ENCODE results near the gene SMC1B. TPM values are rescaled to one million over a fixed set of nuclear protein-coding genes. Genes with fewer than 3 reads are reported as not detected.

The SMC1B gene
- total RNA-seq, 1 experiment from 2014 or later, result not detected

DNA sequence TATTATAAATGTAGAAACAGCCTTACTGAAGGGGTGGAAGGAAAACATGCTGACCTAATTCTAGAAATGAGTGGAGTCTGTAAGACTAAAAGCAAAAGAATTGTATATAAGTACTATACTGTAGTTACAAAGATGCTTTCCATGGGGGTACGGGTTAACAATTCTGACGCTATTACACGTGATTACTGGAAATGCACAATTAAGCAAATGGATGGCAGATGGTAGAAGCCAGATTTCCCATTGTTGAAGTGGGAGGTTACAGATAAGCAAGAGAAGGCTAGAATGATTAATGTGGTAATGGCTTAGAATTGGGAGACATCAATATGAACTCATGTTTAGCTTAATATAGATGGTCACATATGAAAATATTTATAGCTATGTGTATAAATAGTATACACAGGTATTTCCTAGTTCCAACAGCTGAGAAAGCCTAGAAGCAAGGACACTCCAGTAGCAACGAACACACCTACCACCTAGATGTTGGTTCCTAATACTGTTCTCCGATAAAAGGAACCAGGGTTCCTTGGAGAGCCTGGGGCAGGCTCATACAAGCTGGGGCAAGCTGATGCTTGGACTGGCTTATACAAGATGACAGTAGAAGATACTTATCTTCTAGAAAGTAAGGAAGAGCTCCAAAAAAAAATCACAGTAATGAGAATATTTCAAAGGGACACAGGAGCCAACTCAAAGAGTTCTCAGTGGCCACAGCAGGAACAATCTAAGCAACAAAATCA is 13.5 kb downstream of the SMC1B start:
- CTCF ChIA-PET, result interaction anchor here (0.6 kb wide), 1 partner anchor 35 kb away, joined by 4 read pairs; no protein-coding TSS in a partner anchor
- Mint-ChIP-seq H3K36me3 (ENCODE audit: insufficient read depth, unreplicated experiment) (no peaks in the 10 kb centered on the region), H3K27ac (ENCODE audit: unreplicated experiment) (no peak overlapping the region), H3K9me3 (ENCODE audit: low read depth, unreplicated experiment) (no peaks in the 10 kb centered on the region), H3K4me1 (ENCODE audit: low read depth, unreplicated experiment) (no peaks in the 10 kb centered on the region), H3K4me3 (ENCODE audit: low read depth, unreplicated experiment) (no peak overlapping the region), H3K27me3 (ENCODE audit: unreplicated experiment) (peaks cover 43% of the 10 kb centered on the region)
- no TSS peak for BruUV-seq (replicated peaks)
- intact Hi-C loops (cut with micrococcal nuclease; ENCODE audit: unreplicated experiment), result no loop called here
- TF ChIP-seq, protein P1, sequence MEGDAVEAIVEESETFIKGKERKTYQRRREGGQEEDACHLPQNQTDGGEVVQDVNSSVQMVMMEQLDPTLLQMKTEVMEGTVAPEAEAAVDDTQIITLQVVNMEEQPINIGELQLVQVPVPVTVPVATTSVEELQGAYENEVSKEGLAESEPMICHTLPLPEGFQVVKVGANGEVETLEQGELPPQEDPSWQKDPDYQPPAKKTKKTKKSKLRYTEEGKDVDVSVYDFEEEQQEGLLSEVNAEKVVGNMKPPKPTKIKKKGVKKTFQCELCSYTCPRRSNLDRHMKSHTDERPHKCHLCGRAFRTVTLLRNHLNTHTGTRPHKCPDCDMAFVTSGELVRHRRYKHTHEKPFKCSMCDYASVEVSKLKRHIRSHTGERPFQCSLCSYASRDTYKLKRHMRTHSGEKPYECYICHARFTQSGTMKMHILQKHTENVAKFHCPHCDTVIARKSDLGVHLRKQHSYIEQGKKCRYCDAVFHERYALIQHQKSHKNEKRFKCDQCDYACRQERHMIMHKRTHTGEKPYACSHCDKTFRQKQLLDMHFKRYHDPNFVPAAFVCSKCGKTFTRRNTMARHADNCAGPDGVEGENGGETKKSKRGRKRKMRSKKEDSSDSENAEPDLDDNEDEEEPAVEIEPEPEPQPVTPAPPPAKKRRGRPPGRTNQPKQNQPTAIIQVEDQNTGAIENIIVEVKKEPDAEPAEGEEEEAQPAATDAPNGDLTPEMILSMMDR (IDR thresholded peaks at IDR 0.05; ENCODE audit: unreplicated experiment), result no peak
- DNase-seq, result no peak

DNA sequence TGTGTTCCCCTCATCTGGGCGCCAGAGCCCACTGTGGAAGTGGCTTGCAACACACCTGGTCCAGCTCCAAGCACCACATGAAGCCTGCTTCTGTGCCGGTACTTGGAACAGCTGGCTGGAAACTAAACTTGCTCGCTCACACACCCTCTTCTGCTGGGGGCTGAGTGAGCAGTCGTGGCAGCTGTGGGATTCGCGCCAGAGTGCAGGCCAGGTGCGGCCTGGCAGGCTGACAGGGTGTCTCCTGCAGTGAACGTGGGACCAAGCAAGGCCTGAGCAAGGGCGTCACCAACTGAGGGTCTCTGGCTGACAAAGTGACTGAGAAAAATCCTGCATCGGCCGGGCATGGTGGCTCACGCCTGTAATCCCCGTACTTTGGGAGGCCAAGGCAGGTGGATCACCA is 15.2 kb downstream of the SMC1B start:
- TF ChIP-seq, protein P1 (IDR thresholded peaks at IDR 0.05; ENCODE audit: unreplicated experiment), result no peak
- no TSS peak for BruUV-seq (replicated peaks)
- no peaks in the 10 kb centered on the region for H3K9me3 Mint-ChIP-seq (ENCODE audit: low read depth, unreplicated experiment)
- DNase-seq, result no peak
- H3K27ac Mint-ChIP-seq (ENCODE audit: unreplicated experiment), result no peak overlapping the region
- intact Hi-C loops (cut with micrococcal nuclease; ENCODE audit: unreplicated experiment), result no loop called here
- H3K4me1 Mint-ChIP-seq (ENCODE audit: low read depth, unreplicated experiment), result no peaks in the 10 kb centered on the region
- CTCF ChIA-PET, result no interaction called here
- H3K36me3 Mint-ChIP-seq (ENCODE audit: insufficient read depth, unreplicated experiment), result no peaks in the 10 kb centered on the region
- H3K27me3 Mint-ChIP-seq (ENCODE audit: unreplicated experiment), result peaks cover 47% of the 10 kb centered on the region
- H3K4me3 Mint-ChIP-seq (ENCODE audit: low read depth, unreplicated experiment), result no peak overlapping the region

DNA sequence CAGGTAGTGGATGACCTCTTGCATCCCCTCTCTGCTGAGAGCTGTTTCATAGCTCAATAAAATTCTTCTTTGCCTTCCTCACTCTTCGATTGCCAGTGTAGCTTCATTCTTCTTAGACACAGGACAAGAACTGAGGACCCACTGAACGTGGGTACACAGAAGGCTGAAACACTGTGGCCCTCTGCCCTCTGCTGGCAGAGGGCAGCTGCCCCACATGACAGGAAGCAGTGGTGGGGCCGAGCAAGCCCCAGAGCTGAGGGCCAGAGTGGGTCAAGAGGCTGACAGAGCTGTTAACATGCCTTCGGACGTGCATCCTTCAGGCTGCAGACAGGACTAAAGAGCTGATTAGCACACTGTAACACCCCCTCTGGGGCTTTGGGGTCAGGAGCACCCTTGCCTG is 15.6 kb downstream of the SMC1B start:
- no peak for DNase-seq
- CTCF ChIA-PET, result no interaction called here
- Mint-ChIP-seq H3K4me3 (ENCODE audit: low read depth, unreplicated experiment) (no peak overlapping the region), H3K27ac (ENCODE audit: unreplicated experiment) (no peak overlapping the region), H3K4me1 (ENCODE audit: low read depth, unreplicated experiment) (no peaks in the 10 kb centered on the region), H3K36me3 (ENCODE audit: insufficient read depth, unreplicated experiment) (no peaks in the 10 kb centered on the region), H3K9me3 (ENCODE audit: low read depth, unreplicated experiment) (no peaks in the 10 kb centered on the region), H3K27me3 (ENCODE audit: unreplicated experiment) (peaks cover 49% of the 10 kb centered on the region)
- TF ChIP-seq, protein P1 (IDR thresholded peaks at IDR 0.05; ENCODE audit: unreplicated experiment), result no peak
- BruUV-seq (replicated peaks), result no TSS peak
- intact Hi-C loops (cut with micrococcal nuclease; ENCODE audit: unreplicated experiment), result no loop called here

DNA sequence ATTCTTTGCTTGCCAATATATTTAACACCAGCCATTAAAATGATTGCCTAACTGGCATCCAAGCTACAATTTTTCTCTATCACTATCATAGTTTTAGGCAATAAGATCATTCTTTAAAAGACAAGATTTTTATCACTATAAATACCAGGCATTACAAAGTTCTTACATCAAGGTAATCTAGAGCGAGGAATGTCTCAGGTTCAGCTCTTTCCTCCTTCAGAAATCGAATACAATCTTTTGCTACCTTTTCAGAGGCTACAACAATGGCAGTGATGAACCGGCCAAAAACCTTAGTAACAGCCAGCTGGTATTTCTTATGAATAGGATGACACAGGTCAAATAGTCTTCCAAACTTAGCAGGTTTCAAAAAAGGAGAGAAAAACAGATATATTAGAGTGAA is 23.9 kb downstream of the SMC1B start:
- Mint-ChIP-seq H3K9me3 (ENCODE audit: low read depth, unreplicated experiment) (no peaks in the 10 kb centered on the region), H3K27ac (ENCODE audit: unreplicated experiment) (no peak overlapping the region), H3K36me3 (ENCODE audit: insufficient read depth, unreplicated experiment) (no peaks in the 10 kb centered on the region), H3K27me3 (ENCODE audit: unreplicated experiment) (peaks cover 59% of the 10 kb centered on the region), H3K4me3 (ENCODE audit: low read depth, unreplicated experiment) (no peak overlapping the region), H3K4me1 (ENCODE audit: low read depth, unreplicated experiment) (no peaks in the 10 kb centered on the region)
- TF ChIP-seq, protein P1 (IDR thresholded peaks at IDR 0.05; ENCODE audit: unreplicated experiment), result no peak
- CTCF ChIA-PET, result no interaction called here
- DNase-seq, result no peak
- no TSS peak for BruUV-seq (replicated peaks)
- intact Hi-C loops (cut with micrococcal nuclease; ENCODE audit: unreplicated experiment), result no loop called here
